IMR-90 (cell line): ENCODE data around the gene CASP6. TPM values are rescaled to one million over a fixed set of nuclear protein-coding genes. Genes with fewer than 3 reads are reported as not detected.

Experiments
- ATAC-seq: fragments of 200-7000 bp; cut with Tn5 transposase; 2 replicates; pipeline ENCODE4 v1.9.1; 2020; ENCODE audit warnings: low read depth, mild to moderate bottlenecking, moderate library complexity
- BruUV-seq: library from RNA; stranded (reverse); fragments of 400-500 nt; replicated peaks from 2 replicates; lab custom pipeline; 2021; lab: Mats Ljungman, UMichigan
- CTCF ChIA-PET: fragments of 300-600 bp; formaldehyde crosslinking; extraction: SDS; loops from one replicate; lab custom pipeline; 2021; ENCODE audit warnings: antibody characterized with exemption; lab: Yijun Ruan, JAX
- POLR2A ChIA-PET: fragments of 300-600 bp; sonication (Branson Sonifier 250); formaldehyde crosslinking; loops from one replicate; lab custom pipeline; 2022; ENCODE audit warnings: antibody characterized with exemption; ENCODE audit not compliant: unreplicated experiment; lab: Charles Lee
- DNase-seq: peaks from one replicate; pipeline ENCODE4 v3.0.0; 2013
- H2AFZ ChIP-seq: replicated peaks from 2 replicates; pipeline ENCODE3; 2013; ENCODE audit warnings: low read length, mild to moderate bottlenecking; ENCODE audit not compliant: poor library complexity
- H2AK5ac ChIP-seq: 2 replicates; pipeline ENCODE4 v1.6.1; 2013; ENCODE audit warnings: low read depth, low read length, inconsistent platforms
- H2AK9ac ChIP-seq: replicated peaks from 2 replicates; pipeline ENCODE3; 2013; ENCODE audit warnings: mild to moderate bottlenecking, low read depth, low read length, moderate library complexity; ENCODE audit not compliant: poor library complexity
- H2BK120ac ChIP-seq: 2 replicates; pipeline ENCODE4 v1.6.1; 2013; ENCODE audit warnings: low read depth, low read length, inconsistent platforms
- H2BK15ac ChIP-seq: 3 replicates; pipeline ENCODE4 v1.6.1; 2013; ENCODE audit warnings: low read depth, low read length, inconsistent platforms
- H2BK20ac ChIP-seq: 2 replicates; pipeline ENCODE4 v1.6.1; 2013; ENCODE audit warnings: low read depth, mild to moderate bottlenecking, inconsistent platforms, low read length, moderate library complexity
- H2BK5ac ChIP-seq: 2 replicates; pipeline ENCODE4 v1.6.1; 2013; ENCODE audit warnings: mild to moderate bottlenecking, low read depth, low read length, inconsistent platforms; ENCODE audit not compliant: poor library complexity, severe bottlenecking
- H3K14ac ChIP-seq: replicated peaks from 2 replicates; pipeline ENCODE4 v1.6.1; 2013; ENCODE audit warnings: low read depth, low read length, inconsistent platforms
- H3K18ac ChIP-seq: 2 replicates; pipeline ENCODE4 v1.6.1; 2013; ENCODE audit warnings: low read depth, low read length, control low read depth
- H3K23ac ChIP-seq: 2 replicates; pipeline ENCODE4 v1.6.1; 2013; ENCODE audit warnings: low read depth, low read length, inconsistent platforms
- H3K27ac ChIP-seq: 2 replicates; pipeline ENCODE4 v1.5.1; 2013; ENCODE audit warnings: mild to moderate bottlenecking, control low read depth, low read length; ENCODE audit not compliant: insufficient read depth
- H3K27me3 ChIP-seq: 2 replicates; pipeline ENCODE4 v1.6.1; 2013; ENCODE audit warnings: low read length; ENCODE audit not compliant: control insufficient read depth, insufficient read depth
- H3K36me3 ChIP-seq: 2 replicates; pipeline ENCODE4 v1.6.1; 2013; ENCODE audit warnings: low read length, mixed read lengths; ENCODE audit not compliant: control insufficient read depth, insufficient read depth
- H3K4ac ChIP-seq: 2 replicates; pipeline ENCODE4 v1.6.1; 2013; ENCODE audit warnings: low read depth, low read length, inconsistent platforms
- H3K4me1 ChIP-seq: 2 replicates; pipeline ENCODE4 v1.6.1; 2013; ENCODE audit warnings: low read length, mixed read lengths; ENCODE audit not compliant: control insufficient read depth, insufficient read depth
- H3K4me2 ChIP-seq: 2 replicates; pipeline ENCODE4 v1.6.1; 2013; ENCODE audit warnings: low read depth, mild to moderate bottlenecking, control low read depth, low read length, moderate library complexity
- H3K4me3 ChIP-seq: 2 replicates; pipeline ENCODE4 v1.5.1; 2013; ENCODE audit warnings: low read depth, mild to moderate bottlenecking, control low read depth, low read length, moderate library complexity; ENCODE audit not compliant: insufficient read depth
- H3K56ac ChIP-seq: 2 replicates; pipeline ENCODE4 v1.6.1; 2013; ENCODE audit warnings: low read length, inconsistent platforms; ENCODE audit not compliant: insufficient read depth; ENCODE audit errors: extremely low read depth
- H3K79me1 ChIP-seq, 2 experiments: 2 replicates each; pipeline ENCODE4 v1.6.1; 2013; ENCODE audit warnings: low read length in 2 of 2, inconsistent platforms in 1 of 2, low read depth in 1 of 2
- H3K9ac ChIP-seq: 2 replicates; pipeline ENCODE4 v1.6.1; 2013; ENCODE audit warnings: low read depth, low read length, control low read depth
- H3K9me1 ChIP-seq: 2 replicates; pipeline ENCODE4 v1.6.1; 2013; ENCODE audit warnings: low read length, inconsistent platforms; ENCODE audit not compliant: insufficient read depth
- H3K9me3 ChIP-seq: 2 replicates; pipeline ENCODE4 v1.6.1; 2013; ENCODE audit warnings: low read length; ENCODE audit not compliant: control insufficient read depth, insufficient read depth
- H4K20me1 ChIP-seq: 2 replicates; pipeline ENCODE4 v1.6.1; 2013; ENCODE audit warnings: low read length, inconsistent platforms; ENCODE audit not compliant: insufficient read depth
- H4K5ac ChIP-seq: 2 replicates; pipeline ENCODE4 v1.6.1; 2013; ENCODE audit warnings: mild to moderate bottlenecking, low read depth, low read length, control low read depth
- H4K8ac ChIP-seq, 2 experiments: 2 replicates each; pipeline ENCODE4 v1.6.1; 2013; ENCODE audit warnings: low read depth in 2 of 2, low read length in 2 of 2, control low read depth in 1 of 2, inconsistent platforms in 1 of 2
- H4K91ac ChIP-seq: 2 replicates; pipeline ENCODE4 v1.6.1; 2013; ENCODE audit warnings: low read depth, low read length, inconsistent platforms; ENCODE audit not compliant: insufficient read depth
- BHLHE40 ChIP-seq: fragments of 150-350 bp; IDR thresholded peaks from 2 replicates; pipeline ENCODE4 v1.6.1; 2016; ENCODE audit warnings: mild to moderate bottlenecking, low read depth, low read length
- CEBPB ChIP-seq: IDR thresholded peaks from 2 replicates; pipeline ENCODE4 v1.6.1; 2012; ENCODE audit warnings: low read depth, low read length, improper control_type of control experiment
- CHD1 ChIP-seq: IDR thresholded peaks from 2 replicates; pipeline ENCODE4 v1.6.1; 2012; ENCODE audit warnings: low read depth, low read length, improper control_type of control experiment
- FOS ChIP-seq: fragments of 150-350 bp; IDR thresholded peaks from 2 replicates; pipeline ENCODE4 v1.6.1; 2016; ENCODE audit warnings: low read depth, low read length
- MAFK ChIP-seq: IDR thresholded peaks from 2 replicates; pipeline ENCODE4 v1.6.1; 2012; ENCODE audit warnings: low read depth, low read length, improper control_type of control experiment
- MAZ ChIP-seq: IDR thresholded peaks from 2 replicates; pipeline ENCODE4 v1.6.1; 2012; ENCODE audit warnings: low read depth, mild to moderate bottlenecking, low read length, improper control_type of control experiment, moderate library complexity, borderline replicate concordance
- MXI1 ChIP-seq: IDR thresholded peaks from 2 replicates; pipeline ENCODE4 v1.6.1; 2012; ENCODE audit warnings: low read depth, mild to moderate bottlenecking, low read length, moderate library complexity, borderline replicate concordance
- NFE2L2 ChIP-seq: fragments of 150-350 bp; IDR thresholded peaks from 2 replicates; pipeline ENCODE4 v1.6.1; 2016; ENCODE audit warnings: low read depth, mild to moderate bottlenecking, low read length
- POLR2A ChIP-seq: IDR thresholded peaks from 2 replicates; pipeline ENCODE4 v1.6.1; 2012; ENCODE audit warnings: mild to moderate bottlenecking, low read depth, low read length
- RAD21 ChIP-seq: IDR thresholded peaks from 2 replicates; pipeline ENCODE4 v1.6.1; 2012; ENCODE audit warnings: low read length, improper control_type of control experiment
- RCOR1 ChIP-seq: IDR thresholded peaks from 2 replicates; pipeline ENCODE4 v1.6.1; 2012; ENCODE audit warnings: mild to moderate bottlenecking, low read length, improper control_type of control experiment; ENCODE audit not compliant: insufficient replicate concordance
- RFX5 ChIP-seq: IDR thresholded peaks from 2 replicates; pipeline ENCODE4 v1.8.0; 2012; ENCODE audit warnings: low read depth, mild to moderate bottlenecking, low read length, moderate library complexity
- SMC3 ChIP-seq: fragments of 150-350 bp; IDR thresholded peaks from 2 replicates; pipeline ENCODE4 v1.6.1; 2016; ENCODE audit warnings: low read depth, mild to moderate bottlenecking, antibody characterized with exemption, low read length, moderate library complexity
- WGBS, 2 experiments: methylation state at CpG; one replicate each; pipeline versions ENCODE4 v1.1.5 to v1.1.7; 2013; ENCODE audit warnings: missing lambda C conversion rate in 2 of 2; ENCODE audit not compliant: insufficient read length in 1 of 2; ENCODE audit errors: extremely low coverage in 2 of 2; 5-methylcytosine and 5-hydroxymethylcytosine counted together
- dilution Hi-C: fragments of 300-500 bp; cut with HindIII; formaldehyde crosslinking; loops from one replicate; pipeline ENCODE4 v1.14.3; 2018; ENCODE audit warnings: low sequenced_read_pairs; ENCODE audit not compliant: unreplicated experiment
- in situ Hi-C: fragments of 300-500 bp; cut with MboI; formaldehyde crosslinking; loops from 3 replicates; pipeline ENCODE4 v1.14.3; 2019; ENCODE audit warnings: low sequenced_read_pairs, inconsistent platforms, mixed read lengths
- intact Hi-C: fragments of 100-400 bp; cut with micrococcal nuclease; formaldehyde crosslinking; loops from 2 replicates; pipeline ENCODE4 v1.10.0; 2022
- polyA plus RNA-seq, 3 experiments: library from polyadenylated mRNA; depleted of rRNA; stranded (reverse); fragments of >200 nt; gene quantifications; 2 replicates each; pipeline ENCODE4 v1.2.3, GENCODE V29; 2012; ENCODE audit warnings: low replicate concordance in 1 of 3
- total RNA-seq: library from RNA; depleted of rRNA; stranded (reverse); fragments of >200 nt; gene quantifications from 2 replicates; pipeline ENCODE4 v1.2.3, GENCODE V29; 2012
- TF ChIP-seq, protein P1 (sequence below): fragments of 150-350 bp; IDR thresholded peaks from 2 replicates; pipeline ENCODE4 v1.6.1; 2017; ENCODE audit warnings: mild to moderate bottlenecking, antibody characterized with exemption, low read length, low read depth
- TF ChIP-seq, protein P2 (sequence below): conservative IDR thresholded peaks from 2 replicates; pipeline ENCODE4 v1.5.1; 2012; ENCODE audit warnings: mild to moderate bottlenecking, low read depth, low read length, improper control_type of control experiment
- TF ChIP-seq, protein P3 (sequence below): fragments of 150-350 bp; IDR thresholded peaks from 2 replicates; pipeline ENCODE4 v1.6.1; 2016; ENCODE audit warnings: low read depth, mild to moderate bottlenecking, low read length, moderate library complexity, borderline replicate concordance

Gene CASP6
- total and polyA plus RNA-seq, 2 of the 4 experiments (the other 2 are of a cell fraction) = 25.0 to 44.1 TPM

DNA sequence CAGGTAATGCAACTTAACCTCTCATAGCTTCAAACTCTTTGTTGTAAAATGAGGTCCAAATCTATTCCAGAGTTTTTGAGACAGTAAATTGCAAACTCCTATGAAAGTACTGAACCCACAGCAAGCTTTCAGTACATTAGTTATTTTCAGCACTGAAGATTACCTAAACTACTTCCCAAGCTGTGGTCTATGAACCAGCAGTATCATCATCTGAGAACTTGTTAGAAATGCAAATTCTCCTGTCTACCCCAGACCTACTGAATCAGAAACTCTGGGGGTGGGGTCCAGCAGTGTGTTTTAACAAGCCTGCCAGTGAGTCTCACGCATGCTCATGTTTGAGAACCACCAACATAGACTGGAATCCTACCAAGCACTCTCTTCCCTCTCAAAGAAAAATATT is 5.7 kb upstream of the CASP6 start:
- ChIA-PET CTCF (no interaction called here), POLR2A (no interaction called here)
- H3K4me1 ChIP-seq = no peaks in the 10 kb centered on the region
- no peaks in the 10 kb centered on the region for H3K27me3 ChIP-seq
- no peak overlapping the region for H3K23ac ChIP-seq
- DNase-seq = no peak
- no peaks in the 10 kb centered on the region for H3K9me1 ChIP-seq
- H3K9me3 ChIP-seq = no peaks in the 10 kb centered on the region
- H2AK9ac ChIP-seq = no peak overlapping the region
- H3K56ac ChIP-seq = no peak overlapping the region
- no peaks in the 10 kb centered on the region for H4K20me1 ChIP-seq
- no peak overlapping the region for H4K5ac ChIP-seq
- no peak for ATAC-seq
- H3K27ac ChIP-seq = no peak overlapping the region
- dilution Hi-C loops = no loop called here
- H3K79me1 ChIP-seq = no peaks in the 10 kb centered on the region
- H2BK120ac ChIP-seq = no peak overlapping the region
- no peak overlapping the region for H2BK15ac ChIP-seq
- BruUV-seq = no TSS peak
- H2BK20ac ChIP-seq = no peak overlapping the region
- H2AFZ ChIP-seq = no peak overlapping the region
- in situ Hi-C loops = loop anchor here (10.0 kb wide), 1 partner anchor 106 kb away; the partner anchor contains the start of gene GAR1
- TF ChIP-seq RCOR1 = no peak
- TF ChIP-seq, protein P1, sequence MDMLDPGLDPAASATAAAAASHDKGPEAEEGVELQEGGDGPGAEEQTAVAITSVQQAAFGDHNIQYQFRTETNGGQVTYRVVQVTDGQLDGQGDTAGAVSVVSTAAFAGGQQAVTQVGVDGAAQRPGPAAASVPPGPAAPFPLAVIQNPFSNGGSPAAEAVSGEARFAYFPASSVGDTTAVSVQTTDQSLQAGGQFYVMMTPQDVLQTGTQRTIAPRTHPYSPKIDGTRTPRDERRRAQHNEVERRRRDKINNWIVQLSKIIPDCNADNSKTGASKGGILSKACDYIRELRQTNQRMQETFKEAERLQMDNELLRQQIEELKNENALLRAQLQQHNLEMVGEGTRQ = no peak
- TF ChIP-seq MXI1 = no peak
- no peak for TF ChIP-seq NFE2L2
- TF ChIP-seq, protein P2, sequence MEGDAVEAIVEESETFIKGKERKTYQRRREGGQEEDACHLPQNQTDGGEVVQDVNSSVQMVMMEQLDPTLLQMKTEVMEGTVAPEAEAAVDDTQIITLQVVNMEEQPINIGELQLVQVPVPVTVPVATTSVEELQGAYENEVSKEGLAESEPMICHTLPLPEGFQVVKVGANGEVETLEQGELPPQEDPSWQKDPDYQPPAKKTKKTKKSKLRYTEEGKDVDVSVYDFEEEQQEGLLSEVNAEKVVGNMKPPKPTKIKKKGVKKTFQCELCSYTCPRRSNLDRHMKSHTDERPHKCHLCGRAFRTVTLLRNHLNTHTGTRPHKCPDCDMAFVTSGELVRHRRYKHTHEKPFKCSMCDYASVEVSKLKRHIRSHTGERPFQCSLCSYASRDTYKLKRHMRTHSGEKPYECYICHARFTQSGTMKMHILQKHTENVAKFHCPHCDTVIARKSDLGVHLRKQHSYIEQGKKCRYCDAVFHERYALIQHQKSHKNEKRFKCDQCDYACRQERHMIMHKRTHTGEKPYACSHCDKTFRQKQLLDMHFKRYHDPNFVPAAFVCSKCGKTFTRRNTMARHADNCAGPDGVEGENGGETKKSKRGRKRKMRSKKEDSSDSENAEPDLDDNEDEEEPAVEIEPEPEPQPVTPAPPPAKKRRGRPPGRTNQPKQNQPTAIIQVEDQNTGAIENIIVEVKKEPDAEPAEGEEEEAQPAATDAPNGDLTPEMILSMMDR = no peak
- no peak for TF ChIP-seq MAZ
- no peak for TF ChIP-seq BHLHE40
- no peak for TF ChIP-seq POLR2A
- TF ChIP-seq MAFK = no peak
- TF ChIP-seq, protein P3, sequence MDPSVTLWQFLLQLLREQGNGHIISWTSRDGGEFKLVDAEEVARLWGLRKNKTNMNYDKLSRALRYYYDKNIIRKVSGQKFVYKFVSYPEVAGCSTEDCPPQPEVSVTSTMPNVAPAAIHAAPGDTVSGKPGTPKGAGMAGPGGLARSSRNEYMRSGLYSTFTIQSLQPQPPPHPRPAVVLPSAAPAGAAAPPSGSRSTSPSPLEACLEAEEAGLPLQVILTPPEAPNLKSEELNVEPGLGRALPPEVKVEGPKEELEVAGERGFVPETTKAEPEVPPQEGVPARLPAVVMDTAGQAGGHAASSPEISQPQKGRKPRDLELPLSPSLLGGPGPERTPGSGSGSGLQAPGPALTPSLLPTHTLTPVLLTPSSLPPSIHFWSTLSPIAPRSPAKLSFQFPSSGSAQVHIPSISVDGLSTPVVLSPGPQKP = no peak
- no peak for TF ChIP-seq RFX5
- no peak for TF ChIP-seq CEBPB
- TF ChIP-seq FOS = no peak
- TF ChIP-seq SMC3 = no peak
- TF ChIP-seq RAD21 = no peak
- TF ChIP-seq CHD1 = no peak
- no peak overlapping the region for H4K8ac ChIP-seq
- 83% methylated on average over 1 of the region's 1 CpG; no CpG with 5 or more reads in 1 of the 2 experiments for WGBS, 2 experiments
- no peak overlapping the region for H3K18ac ChIP-seq
- no peak overlapping the region for H2AK5ac ChIP-seq
- H3K4me2 ChIP-seq = no peak overlapping the region
- H2BK5ac ChIP-seq = no peak overlapping the region
- no peak overlapping the region for H4K91ac ChIP-seq
- intact Hi-C loops = no loop called here
- H3K36me3 ChIP-seq = 0 out of 2 replicates have a peak, but pooled peaks cover 2% of the 10 kb centered on the region
- no peak overlapping the region for H3K9ac ChIP-seq
- H3K4ac ChIP-seq = no peak overlapping the region
- H3K4me3 ChIP-seq = no peak overlapping the region
- no peak overlapping the region for H3K14ac ChIP-seq
